Fibroblast of skin of right quadriceps (primary cell): ENCODE measurements around the gene CDC5L.

ENCODE experiments used
- DNase-seq: peaks from one replicate; pipeline ENCODE4 v3.0.0-alpha.2; 2013

The CDC5L gene

DNA sequence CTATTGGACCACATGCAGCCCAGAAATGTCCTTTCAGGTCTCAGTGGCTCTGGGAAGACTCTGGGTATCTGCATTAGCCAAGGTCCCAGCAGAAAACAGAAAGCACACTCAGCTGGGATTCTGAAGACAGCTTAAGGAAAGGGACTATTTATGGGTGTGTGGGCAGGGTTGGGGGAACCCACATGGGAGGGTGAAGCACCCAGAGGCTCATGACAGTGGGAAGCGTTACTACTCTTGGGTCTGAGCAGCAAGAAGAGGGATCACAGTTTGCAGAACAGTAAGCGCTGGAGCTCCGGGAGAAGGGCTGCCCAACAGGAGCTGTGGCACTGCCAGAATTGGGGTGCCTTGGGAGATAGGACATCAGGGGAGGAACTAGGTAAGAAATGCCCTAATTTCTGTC lies 12.4 kb upstream of the CDC5L start:
- DNase-seq = no peak

DNA sequence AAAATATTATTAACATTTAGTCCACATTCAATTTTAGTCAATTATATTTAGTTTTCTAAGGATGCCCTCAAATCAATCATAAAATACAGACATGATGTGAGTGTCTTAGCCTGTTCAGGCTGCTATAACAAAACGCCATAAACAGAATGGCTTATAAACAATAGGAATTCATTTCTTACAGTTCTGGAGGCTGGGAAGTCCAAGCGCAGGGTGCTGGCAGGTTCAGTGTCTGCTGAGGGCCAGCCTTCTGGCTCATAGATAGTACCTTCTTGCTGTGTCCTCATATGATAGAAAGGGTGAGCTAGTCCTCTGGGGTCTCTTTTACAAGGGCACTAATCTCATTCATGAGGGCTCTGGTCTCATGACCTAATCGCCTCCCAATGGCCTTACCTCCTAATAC lies 10.0 kb upstream of the CDC5L start:
- no peak for DNase-seq

DNA sequence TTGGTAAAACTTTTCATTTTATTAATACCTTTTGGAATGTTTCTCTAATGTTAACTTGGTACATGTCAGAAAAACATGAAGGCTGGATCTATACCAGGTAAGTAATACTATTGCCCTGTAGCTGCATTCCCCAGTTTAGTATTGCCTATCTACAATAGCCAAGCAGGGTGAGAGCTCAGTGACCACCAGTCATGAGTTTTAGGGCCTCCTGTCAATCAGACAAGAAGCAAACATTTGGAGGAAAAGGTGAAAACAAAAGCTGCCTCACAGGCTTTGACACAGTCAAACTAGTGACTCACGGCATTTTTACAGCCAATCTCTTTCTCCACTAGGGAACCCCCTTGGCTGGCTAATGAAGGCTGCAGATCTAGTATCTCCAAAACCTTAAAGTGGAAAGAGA lies 9.5 kb upstream of the CDC5L start:
- DNase-seq = no peak

DNA sequence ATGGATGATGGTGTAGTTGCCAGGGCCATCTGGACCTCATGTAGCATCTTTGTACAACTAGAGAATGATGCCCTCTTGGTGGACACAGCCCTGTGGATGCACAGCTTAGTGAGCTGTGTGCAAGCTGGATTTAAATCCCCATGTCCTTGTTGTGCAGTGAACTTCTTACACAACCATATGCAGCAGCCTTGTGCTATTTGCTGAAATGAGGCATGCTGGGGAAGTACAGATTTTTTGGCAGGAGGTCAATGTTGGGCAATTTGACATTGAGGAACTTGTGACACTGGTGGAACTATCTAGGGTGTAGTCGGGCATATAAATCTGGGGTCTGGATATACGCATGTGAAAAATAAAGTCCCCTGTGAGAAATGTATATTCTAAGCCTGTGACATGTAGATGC lies 5.8 kb upstream of the CDC5L start:
- no peak for DNase-seq

DNA sequence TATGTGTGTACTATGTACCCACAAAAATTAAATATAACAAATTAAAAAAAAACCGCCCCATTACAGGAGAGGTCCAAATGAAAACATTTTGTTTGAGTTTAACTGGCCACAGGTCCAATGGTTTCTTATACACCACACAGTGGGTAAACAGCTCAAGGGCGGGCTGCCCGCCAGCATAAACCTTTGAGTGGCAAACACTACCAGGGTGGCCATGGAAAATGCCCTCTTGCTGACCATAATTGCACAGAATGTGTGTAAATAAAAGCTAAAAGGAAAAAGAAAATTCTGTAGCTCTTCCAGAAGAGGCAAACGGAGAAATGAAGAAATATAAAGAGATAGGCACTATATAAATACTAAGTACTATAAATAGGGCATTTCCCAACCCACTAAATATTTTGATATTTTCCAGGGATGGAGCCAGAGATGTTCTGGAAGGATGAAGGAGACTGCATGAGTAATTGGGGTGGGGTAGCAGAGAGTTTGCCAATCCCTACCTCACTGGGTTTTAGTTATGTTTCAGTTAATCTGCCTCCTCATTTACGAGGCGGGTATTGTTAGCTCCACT lies 1.1 kb upstream of the CDC5L start:
- DNase-seq = peak; percentile 39

DNA sequence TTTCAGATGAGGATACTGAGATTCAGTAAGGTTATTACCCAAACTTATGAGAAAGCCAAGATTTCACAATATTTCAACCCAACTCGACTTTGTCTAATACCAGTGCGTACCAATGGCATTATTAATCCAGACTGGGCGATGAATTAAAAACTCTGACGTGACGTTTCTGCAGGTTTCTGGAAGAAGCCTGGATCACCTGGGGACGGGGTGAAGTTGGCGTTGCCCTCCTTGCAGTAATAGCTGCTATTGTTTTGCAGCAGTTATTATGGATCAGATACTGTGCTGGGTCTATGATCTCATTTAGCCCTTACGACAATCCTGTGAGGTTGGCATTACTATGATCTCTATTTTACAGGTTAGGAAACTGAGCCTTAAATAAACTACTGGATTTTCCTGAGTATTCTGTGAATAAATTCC lies 569 bp upstream of the CDC5L start:
- no peak for DNase-seq

DNA sequence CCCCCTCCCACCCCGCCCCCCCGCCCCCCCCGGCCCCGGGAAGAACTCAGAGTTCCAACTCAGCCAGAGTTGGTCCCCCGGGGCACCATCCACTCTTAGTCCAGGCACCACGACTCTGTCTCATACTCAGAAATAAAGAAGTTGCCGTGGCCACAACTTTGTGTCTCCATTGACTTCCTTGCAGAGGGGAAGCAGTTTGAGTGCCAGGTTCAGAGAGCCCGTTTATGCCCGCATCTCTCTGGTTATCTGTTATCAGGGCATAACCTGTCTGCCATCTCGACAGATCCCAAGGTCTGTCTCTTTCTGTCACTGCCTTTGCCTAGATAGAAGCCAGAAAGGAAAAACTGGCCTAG lies 605 bp downstream of the CDC5L start:
- no peak for DNase-seq

DNA sequence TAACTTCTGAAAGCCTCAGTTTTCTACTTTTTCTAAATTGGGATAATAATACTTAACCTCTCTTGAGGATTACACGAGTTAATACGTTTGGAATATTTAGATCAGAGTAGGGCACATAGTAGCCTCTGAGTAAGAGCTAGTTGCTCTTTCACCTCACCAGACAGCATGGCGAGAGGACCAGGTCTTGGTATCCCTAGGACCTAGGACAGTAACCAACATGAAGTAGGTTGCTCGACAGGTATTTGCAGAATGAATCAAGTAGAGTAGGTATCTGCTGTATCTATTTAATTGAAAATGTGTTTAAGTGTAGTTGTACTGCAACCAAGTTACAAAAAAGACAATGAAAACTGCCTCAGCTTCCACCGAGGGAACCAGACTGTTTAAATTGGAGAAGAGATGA lies 1.4 kb downstream of the CDC5L start:
- no peak for DNase-seq

DNA sequence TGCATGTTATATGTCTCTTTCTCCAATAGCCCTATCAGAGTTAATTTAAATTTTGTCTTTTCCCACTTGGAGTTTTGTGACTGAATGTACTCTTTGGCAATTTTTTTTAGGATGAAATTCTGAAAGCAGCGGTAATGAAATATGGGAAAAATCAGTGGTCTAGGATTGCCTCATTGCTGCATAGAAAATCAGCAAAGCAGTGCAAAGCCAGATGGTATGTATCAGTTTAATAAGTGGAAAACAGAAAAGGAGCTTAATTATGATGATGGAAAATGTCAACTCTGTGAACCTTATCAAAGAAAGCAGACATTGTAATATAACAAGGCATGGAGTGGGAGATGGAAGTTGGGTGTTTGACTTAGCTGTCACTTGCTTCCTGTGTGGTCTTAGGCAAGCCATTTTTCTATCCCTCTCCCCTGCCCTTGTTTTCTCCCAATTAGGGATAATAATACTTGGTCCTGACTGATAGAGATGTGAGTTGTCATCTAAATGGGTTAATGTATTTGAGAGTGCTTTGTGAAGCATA lies 2.7 kb downstream of the CDC5L start:
- no peak for DNase-seq

DNA sequence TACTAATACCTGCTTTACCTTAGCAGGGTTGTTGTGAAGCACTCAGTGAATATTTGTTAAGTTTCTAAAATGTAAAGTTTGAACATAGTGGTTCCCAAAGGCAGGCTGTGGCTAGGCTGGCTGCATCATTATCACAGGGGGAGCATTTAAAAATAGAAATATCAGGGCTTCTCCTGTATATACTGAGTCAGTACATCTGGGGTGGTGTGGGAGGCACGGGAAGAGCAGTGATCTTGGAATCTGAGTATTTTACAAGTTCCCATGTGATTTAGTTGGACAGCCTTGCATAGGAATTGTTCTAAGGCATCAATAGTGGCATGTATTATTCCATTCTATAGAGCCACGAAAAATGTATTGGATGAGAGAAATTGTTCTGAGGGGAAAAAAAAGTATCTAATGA lies 8.0 kb downstream of the CDC5L start:
- DNase-seq = no peak

DNA sequence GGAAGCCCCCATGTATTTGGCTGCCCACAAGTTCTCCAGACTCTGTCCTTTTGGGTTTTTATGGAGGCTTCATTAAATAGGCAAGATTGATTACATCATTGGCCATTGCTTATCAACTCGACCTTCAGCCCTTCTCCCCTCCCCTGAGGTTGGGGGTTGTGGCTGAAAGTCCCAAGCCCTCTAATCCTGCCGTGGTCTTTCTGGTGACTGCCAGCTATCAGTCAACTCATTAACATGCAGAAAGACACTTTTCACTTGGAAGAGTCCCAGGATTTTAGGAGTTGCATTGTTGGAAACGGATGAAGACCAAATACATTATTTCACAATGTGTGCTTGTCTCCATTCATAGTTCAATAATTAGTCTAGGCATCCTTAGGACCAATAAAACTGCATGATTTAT lies 9.5 kb downstream of the CDC5L start:
- DNase-seq = no peak

DNA sequence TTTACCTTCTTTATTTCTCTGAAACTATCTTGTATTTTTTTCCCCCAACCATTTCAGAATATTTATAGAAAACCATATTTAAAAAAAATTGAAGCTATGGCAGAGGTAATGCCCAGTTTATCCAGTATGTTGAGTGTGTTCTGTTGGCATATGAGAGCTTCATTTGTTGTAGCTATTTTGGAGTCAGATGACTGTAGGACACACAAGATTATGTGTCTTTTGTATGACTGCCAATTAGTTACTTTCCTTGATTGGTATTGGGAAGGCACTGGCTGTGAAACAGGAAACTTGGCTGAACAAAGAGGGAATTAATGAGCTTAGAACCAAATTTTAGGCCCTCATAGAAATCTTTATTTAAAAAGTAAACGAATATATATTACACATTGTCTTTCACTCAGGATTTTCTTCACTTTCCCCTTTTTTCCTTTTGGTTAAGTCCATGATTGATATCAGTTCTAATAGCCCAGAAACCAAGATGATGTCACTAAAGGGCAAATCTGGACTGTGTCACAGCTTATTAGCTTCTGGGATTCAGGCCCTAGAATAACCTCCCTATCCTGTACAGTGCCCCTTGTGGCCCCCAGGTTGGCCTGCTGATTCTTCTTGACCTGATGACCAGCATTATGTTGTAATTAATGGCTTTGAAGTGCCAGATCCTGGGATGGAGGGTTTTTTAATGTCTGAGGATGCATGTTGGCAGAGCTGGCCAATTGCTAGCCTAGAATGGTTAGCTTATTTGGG lies 10.1 kb downstream of the CDC5L start:
- no peak for DNase-seq

DNA sequence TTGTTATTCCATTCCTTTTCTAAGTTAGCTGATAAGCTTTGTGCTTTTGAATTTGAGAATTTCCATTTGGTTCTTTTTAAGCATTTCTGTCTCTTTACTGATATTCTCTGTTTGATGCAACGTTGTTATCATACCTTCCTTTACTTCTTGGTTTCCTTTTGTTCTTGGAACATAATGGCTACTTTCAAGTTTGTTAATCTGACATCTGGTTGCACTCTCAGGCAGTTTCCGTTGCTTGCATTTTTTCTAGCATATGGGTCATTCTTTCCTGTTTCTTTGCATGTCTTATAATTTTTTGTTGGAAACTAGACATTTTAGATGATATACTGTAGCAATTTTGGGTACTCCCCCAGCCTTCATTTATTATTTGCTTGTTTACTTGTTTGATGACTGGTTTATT lies 12.5 kb downstream of the CDC5L start:
- no peak for DNase-seq

DNA sequence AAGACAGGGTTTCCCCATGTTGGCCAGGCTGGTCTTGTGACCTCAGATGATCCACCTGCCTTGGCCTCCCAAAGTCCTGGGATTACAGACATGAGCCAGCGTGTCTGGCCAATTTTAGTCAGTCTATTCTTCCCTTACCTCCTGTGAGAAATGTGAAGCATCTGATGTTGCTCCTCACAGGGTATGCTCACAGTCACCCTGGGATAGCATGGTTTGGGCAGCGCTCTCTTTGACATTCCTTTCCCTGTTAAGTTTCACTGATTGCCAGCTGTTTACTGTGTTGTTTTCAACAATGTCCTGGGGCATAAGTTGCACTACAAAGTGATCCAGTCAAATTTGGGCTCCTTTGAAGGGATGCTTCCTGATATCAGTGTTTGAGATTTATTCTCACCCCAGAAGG lies 13.1 kb downstream of the CDC5L start:
- no peak for DNase-seq

DNA sequence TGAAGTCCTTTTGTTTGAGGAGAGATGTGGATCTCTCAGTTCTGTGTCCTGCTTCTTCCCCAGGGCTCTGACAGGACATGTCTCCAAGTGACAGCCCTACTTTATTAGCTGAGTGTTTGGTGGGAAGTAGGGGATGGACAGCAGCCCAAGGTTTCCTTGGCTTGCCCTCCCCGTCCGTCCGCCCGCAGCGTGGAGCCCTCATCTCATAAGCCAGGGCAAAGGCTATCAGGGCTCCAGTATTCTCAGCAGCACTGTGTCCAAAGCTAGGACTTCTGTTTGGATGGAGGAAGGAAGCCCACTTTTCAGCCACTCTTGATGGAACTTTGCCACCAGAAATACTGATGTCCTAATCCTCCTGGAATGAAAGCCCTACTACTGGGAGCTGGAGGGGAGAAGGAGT lies 13.6 kb downstream of the CDC5L start:
- no peak for DNase-seq

DNA sequence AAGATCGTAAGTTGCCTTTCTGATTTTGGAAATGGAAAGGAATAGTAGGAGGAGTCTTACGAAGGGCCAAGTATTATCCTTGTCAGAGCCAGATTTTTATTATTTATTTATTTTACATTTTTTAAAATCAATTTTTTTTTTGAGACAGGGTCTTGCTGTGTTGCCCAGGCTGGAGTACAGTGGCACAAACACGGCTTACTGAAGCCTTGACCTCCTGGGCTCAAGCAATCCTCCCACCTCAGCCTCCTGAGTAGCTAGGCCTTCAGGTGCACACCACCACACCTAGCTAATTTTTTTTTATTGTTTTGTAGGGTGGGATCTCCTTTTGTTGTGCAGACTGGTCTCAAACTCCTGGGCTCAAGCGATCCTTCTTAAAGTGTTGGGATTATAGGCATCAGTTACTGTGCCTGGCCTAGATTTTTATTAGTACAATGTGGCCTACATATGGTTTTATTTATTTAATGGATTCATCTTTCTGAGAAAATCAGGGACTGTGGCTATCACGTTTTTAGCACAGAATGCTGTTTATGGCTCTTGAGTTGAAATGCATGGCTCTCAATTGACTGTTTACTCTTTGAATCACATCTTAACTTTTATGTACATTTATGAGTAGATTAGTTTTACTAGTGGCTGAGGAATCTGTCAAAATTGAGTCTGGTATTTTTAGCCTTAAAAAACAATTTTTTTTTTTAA lies 16.7 kb downstream of the CDC5L start:
- peak; percentile 5 for DNase-seq

DNA sequence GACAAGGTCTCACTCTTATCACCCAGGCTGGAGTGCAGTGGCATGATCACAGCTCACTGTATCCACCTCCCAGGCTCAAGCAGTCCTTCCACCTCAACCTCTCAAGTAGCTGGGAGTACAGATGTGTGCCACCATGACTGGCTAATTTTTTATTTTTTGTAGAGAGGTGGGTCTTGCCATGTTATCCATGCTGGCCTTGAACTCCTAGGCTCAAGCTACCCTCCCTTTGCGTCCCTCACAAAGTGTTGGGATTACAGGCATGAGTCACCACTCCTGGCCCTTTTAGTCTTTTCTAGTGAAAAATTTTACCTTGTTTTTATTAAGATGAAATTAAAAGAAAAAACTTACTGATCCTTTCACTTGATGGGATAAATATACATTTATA lies 17.2 kb downstream of the CDC5L start:
- DNase-seq = no peak

DNA sequence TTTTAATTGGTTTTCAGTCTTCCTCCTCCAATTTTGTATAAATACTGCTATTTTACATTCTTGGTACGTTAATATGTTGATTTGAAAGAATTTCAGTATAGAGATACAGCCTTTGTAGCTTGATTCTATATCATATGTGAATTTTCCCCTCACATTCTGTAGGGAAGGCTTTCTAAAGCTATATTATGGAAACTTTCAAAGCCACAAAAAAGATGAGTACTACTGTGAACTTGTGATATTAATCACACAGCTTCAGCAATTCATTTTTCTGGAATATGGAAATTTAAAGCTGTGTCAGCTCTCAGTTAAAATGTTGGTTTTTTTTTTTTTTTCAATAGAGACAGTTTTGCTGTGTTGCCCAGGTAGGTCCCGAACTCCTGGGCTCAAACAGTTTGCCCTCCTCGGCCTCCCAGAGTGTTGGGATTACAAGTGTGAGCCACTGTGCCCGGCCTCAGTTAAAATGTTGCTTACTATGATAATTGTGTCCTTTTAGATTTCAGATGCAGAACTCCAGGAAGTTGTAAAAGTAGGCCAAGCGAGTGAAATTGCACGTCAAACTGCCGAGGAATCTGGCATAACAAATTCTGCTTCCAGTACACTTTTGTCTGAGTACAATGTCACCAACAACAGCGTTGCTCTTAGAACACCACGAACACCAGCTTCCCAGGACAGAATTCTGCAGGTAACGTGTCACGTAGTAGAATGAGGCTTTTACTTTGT lies 20.6 kb downstream of the CDC5L start:
- DNase-seq = no peak

DNA sequence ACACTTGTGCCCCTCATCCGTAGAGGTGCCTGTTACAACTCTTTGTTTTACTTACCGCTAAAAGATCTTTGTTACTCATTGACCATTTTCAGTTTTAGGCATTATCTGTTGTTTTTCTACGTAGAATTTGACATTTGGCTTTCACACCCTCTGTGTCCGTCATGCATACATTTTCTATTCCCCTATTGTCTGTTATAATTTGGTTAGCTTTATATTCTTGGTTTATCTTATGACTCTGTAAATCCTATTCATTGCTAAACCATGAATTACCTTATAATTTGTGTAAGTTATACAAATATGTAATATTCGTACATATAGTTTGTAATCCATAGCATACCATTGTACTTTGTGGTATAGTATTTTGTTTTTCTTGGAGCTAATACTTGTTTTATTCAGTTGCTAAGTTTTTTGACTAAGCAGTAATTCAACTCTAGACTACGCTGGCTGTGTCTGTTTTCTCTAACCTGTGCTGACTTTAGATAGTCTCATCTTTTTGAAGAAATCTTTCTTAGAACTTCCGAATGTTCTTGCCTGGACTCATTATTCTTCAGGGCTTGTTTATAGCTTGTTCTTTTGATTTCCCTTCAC lies 21.8 kb downstream of the CDC5L start:
- no peak for DNase-seq

DNA sequence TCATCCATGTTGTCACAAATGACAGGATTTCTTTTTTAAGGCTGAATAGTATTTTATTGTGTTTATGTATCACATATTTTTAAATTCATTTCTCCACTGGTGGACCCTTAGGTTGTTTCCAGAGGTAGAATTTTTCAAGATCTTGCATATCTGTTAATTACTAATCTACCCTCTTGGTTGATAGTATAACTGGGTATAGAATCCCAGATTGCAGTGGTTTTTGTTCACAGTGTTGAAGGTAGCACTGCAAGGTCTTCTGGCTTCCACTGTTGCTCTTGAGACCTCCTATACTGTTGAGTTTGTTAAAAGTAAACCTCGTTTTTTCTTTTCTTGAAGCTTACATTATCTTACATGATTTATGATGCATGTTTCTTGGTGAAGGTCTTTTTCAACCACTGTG lies 22.9 kb downstream of the CDC5L start:
- DNase-seq = no peak

DNA sequence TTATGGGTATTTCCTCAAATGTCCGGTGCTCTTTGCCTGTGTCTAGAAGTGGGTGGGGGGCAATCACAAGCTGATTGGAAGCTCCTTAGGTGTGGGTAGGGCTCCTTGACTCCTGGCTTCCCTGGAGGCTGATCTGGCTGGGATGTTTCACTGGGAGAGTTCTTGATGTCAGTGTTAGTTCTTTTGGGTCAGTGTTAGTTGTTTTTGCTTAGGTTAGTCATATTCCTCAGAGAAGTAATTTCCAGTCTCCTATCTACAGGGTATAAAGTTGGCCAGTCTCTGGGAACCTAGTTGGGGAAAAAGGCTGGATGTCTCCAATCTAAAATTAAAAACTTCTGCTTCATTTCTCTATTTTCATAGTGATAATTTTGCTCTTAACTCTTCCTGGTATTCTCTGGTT lies 23.6 kb downstream of the CDC5L start:
- no peak for DNase-seq

DNA sequence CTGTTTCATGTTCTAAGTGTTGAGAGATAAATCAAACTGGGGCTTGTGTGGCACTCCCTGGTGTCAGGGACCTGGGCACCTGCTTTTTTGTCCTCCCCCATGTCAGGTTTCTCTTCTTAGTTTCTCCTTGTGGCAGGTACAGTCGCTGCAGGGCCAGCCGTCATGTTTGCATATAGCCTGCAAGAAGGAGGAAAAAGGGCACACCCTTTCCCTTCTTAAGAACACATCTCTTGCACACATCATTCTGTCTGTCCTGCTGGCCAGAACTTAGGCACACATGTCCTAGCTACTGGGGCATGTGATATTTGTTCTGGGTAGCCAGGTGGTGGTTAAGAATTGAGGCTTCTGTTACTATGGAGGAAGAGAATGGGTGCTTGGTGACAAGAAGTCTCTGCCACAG lies 27.9 kb downstream of the CDC5L start:
- DNase-seq = no peak

DNA sequence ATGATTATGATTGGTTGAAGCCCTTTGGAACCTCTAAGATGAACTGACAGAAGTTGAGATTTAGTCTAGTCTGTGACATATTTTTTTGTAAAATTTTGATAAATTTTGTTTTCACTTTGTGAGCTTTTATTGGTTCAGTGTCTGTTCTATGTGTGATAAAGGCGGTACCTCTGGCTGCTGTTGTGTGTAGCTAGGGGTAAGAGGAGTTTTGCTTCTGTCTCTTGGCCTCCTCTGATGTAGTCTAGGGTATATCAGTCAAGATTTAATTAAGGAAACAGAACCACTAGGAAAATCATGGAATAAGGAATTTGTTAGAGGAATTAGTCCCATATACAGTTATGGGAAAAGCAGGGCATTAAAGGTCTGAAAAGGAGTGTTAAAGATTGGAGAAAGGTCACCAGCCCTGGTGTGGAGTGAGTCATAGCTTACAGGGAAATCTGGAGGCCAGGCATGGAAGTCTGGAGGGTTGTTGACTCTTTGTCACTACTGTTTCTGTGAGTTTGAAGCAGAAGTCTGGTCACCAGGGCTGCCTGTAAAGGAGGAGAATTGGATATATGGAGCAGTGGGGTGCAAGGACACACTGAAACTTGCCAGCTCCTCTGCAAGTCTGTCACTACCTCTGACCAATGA lies 28.5 kb downstream of the CDC5L start:
- DNase-seq = no peak
